Endothelial cell of umbilical vein (primary cell): Measurements from ENCODE around the gene TH. TPM values are rescaled to one million over a fixed set of nuclear protein-coding genes. Genes with fewer than 3 reads are reported as not detected.
A peak's percentile ranks its signal among the peaks of the same experiment; 100 is the strongest.

Experiments
- BruUV-seq: library from RNA; stranded (reverse); fragments of 400-500 nt; replicated peaks from 2 replicates; lab custom pipeline; 2021; lab: Mats Ljungman, UMichigan
- CTCF ChIA-PET: fragments of 300-600, 350-600 bp; sonication (Branson Sonifier 250); formaldehyde crosslinking; loops from one replicate; lab custom pipeline; 2021; ENCODE audit warnings: antibody characterized with exemption, inconsistent platforms; lab: Charles Lee
- POLR2A ChIA-PET: fragments of 300-600, 350-600 bp; sonication (Branson Sonifier 250); formaldehyde crosslinking; loops from one replicate; lab custom pipeline; 2021; ENCODE audit warnings: antibody characterized with exemption, inconsistent platforms; lab: Charles Lee
- DNase-seq: peaks from one replicate; pipeline ENCODE4 v3.0.0-alpha.2; 2011; ENCODE audit warnings: low read depth, low spot score
- FAIRE-seq: peaks from 2 replicates; lab custom pipeline; 2011; peaks lifted over from hg19 to GRCh38; lab: Jason Lieb, UNC
- H2AFZ ChIP-seq: 2 replicates; pipeline ENCODE4 v1.6.0; 2012; ENCODE audit warnings: low read depth, low read length, control low read depth, inconsistent platforms
- H3K27ac ChIP-seq: 2 replicates; pipeline ENCODE4 v1.5.1; 2011; ENCODE audit warnings: low read depth, mild to moderate bottlenecking, control low read depth, low read length, moderate library complexity; ENCODE audit not compliant: insufficient read depth
- H3K27me3 ChIP-seq, 2 experiments: 2 replicates each; pipeline versions ENCODE4 v1.6.0 to v1.6.1; 2011; ENCODE audit warnings: low read length in 2 of 2, mixed read lengths in 1 of 2; ENCODE audit not compliant: control insufficient read depth in 2 of 2, insufficient read depth in 2 of 2
- H3K36me3 ChIP-seq, 2 experiments: 2 replicates in 1 of 2; 3 replicates in 1 of 2; pipeline ENCODE4 v1.5.1; 2011; ENCODE audit warnings: low read length in 2 of 2, mild to moderate bottlenecking in 1 of 2, moderate library complexity in 1 of 2; ENCODE audit not compliant: control insufficient read depth in 2 of 2, insufficient read depth in 2 of 2; ENCODE audit errors: extremely low read depth in 1 of 2
- H3K4me1 ChIP-seq: 3 replicates; pipeline ENCODE4 v1.5.1; 2011; ENCODE audit warnings: mild to moderate bottlenecking, low read length; ENCODE audit not compliant: control insufficient read depth, insufficient read depth; ENCODE audit errors: extremely low read depth
- H3K4me2 ChIP-seq: 2 replicates; pipeline ENCODE4 v1.6.1; 2011; ENCODE audit warnings: low read length, control low read depth, mixed read lengths; ENCODE audit not compliant: insufficient read depth
- H3K4me3 ChIP-seq, 3 experiments: fragments of 200-600 bp in 1 of 3; sonication (generic), shearing (Covaris generic) in 1 of 3; replicated peaks in 1 of 3; 2 replicates each; pipeline ENCODE4 v1.5.1; 2011 to 2016; ENCODE audit warnings: control low read depth in 3 of 3, low read length in 3 of 3, mild to moderate bottlenecking in 2 of 3, inconsistent platforms in 1 of 3, low read depth in 1 of 3, moderate library complexity in 1 of 3; ENCODE audit not compliant: insufficient read depth in 1 of 3
- H3K79me2 ChIP-seq: 2 replicates; pipeline ENCODE4 v1.6.0; 2012; ENCODE audit warnings: low read length, inconsistent platforms; ENCODE audit not compliant: control insufficient read depth, insufficient read depth
- H3K9ac ChIP-seq: replicated peaks from 2 replicates; pipeline ENCODE3; 2011; ENCODE audit warnings: low read length, control low read depth; ENCODE audit not compliant: insufficient read depth; ENCODE audit errors: extremely low read depth
- H3K9me1 ChIP-seq: replicated peaks from 3 replicates; pipeline ENCODE4 v1.6.0; 2011; ENCODE audit warnings: mild to moderate bottlenecking, low read length; ENCODE audit not compliant: control insufficient read depth, insufficient read depth; ENCODE audit errors: extremely low read depth
- H3K9me3 ChIP-seq: replicated peaks from 2 replicates; pipeline ENCODE4 v1.5.1; 2012; ENCODE audit warnings: low read length, inconsistent platforms; ENCODE audit not compliant: control insufficient read depth, insufficient read depth
- H4K20me1 ChIP-seq: replicated peaks from 2 replicates; pipeline ENCODE3; 2011; ENCODE audit warnings: mild to moderate bottlenecking, low read length; ENCODE audit not compliant: control insufficient read depth, insufficient read depth; ENCODE audit errors: extremely low read depth
- EZH2 ChIP-seq: IDR thresholded peaks from 2 replicates; pipeline ENCODE4 v1.6.1; 2012; ENCODE audit warnings: borderline replicate concordance, low read depth, mild to moderate bottlenecking, moderate library complexity, low read length, inconsistent platforms; ENCODE audit not compliant: severe bottlenecking
- FOS ChIP-seq: IDR thresholded peaks from 2 replicates; pipeline ENCODE4 v1.6.1; 2011; ENCODE audit warnings: mild to moderate bottlenecking, low read length, moderate library complexity, borderline replicate concordance; ENCODE audit not compliant: insufficient read depth
- GATA2 ChIP-seq: IDR thresholded peaks from 2 replicates; pipeline ENCODE4 v1.7.0; 2011; ENCODE audit warnings: low read depth, mild to moderate bottlenecking, moderate library complexity, mixed read lengths, low read length; ENCODE audit not compliant: insufficient read length, insufficient read depth
- MYC ChIP-seq: IDR thresholded peaks from one replicate; pipeline ENCODE4 v1.6.1; 2011; ENCODE audit warnings: mild to moderate bottlenecking, low read depth, low read length
- POLR2AphosphoS5 ChIP-seq: IDR thresholded peaks from 2 replicates; pipeline ENCODE4 v1.6.1; 2012; ENCODE audit warnings: low read depth, mild to moderate bottlenecking, control low read depth, low read length, moderate library complexity; ENCODE audit not compliant: insufficient read depth
- dilution Hi-C: fragments of 300-500 bp; cut with MboI; formaldehyde crosslinking; loops from one replicate; pipeline ENCODE4 v1.15.0; 2019; ENCODE audit warnings: low sequenced_read_pairs; ENCODE audit not compliant: extremely low pct_ligation_motif_present
- intact Hi-C: fragments of 100-400 bp; cut with micrococcal nuclease; formaldehyde crosslinking; loops from one replicate; pipeline ENCODE4 v1.10.0; 2022
- polyA plus RNA-seq, 4 experiments: library from polyadenylated mRNA; depleted of rRNA in 3 of 4; stranded (reverse) in 3 of 4; unstranded in 1 of 4; fragments of >200 nt; gene quantifications; 2 replicates each; pipeline versions ENCODE4 v1.2.1 to v1.2.3, GENCODE V29; 2011 to 2012; ENCODE audit warnings: missing spikeins in 1 of 4
- total RNA-seq: library from RNA; stranded (reverse); gene quantifications from 2 replicates; pipeline ENCODE4 v1.2.3, GENCODE V29; 2021
- TF ChIP-seq, protein P1 (sequence below), 2 donors: IDR thresholded peaks; 1 replicate in 1 of 2; 2 replicates in 1 of 2; pipeline ENCODE4 v1.5.1; 2011; ENCODE audit warnings: low read length in 2 of 2, mild to moderate bottlenecking in 2 of 2, moderate library complexity in 2 of 2, control low read depth in 1 of 2, inconsistent platforms in 1 of 2, low read depth in 1 of 2; ENCODE audit not compliant: insufficient read depth in 1 of 2; ENCODE audit errors: extremely low read depth in 1 of 2

Gene TH
- total and polyA plus RNA-seq, 2 donors (not counting 3 experiments of a cell fraction or from before 2014, with no cell fraction given), result not detected

DNA sequence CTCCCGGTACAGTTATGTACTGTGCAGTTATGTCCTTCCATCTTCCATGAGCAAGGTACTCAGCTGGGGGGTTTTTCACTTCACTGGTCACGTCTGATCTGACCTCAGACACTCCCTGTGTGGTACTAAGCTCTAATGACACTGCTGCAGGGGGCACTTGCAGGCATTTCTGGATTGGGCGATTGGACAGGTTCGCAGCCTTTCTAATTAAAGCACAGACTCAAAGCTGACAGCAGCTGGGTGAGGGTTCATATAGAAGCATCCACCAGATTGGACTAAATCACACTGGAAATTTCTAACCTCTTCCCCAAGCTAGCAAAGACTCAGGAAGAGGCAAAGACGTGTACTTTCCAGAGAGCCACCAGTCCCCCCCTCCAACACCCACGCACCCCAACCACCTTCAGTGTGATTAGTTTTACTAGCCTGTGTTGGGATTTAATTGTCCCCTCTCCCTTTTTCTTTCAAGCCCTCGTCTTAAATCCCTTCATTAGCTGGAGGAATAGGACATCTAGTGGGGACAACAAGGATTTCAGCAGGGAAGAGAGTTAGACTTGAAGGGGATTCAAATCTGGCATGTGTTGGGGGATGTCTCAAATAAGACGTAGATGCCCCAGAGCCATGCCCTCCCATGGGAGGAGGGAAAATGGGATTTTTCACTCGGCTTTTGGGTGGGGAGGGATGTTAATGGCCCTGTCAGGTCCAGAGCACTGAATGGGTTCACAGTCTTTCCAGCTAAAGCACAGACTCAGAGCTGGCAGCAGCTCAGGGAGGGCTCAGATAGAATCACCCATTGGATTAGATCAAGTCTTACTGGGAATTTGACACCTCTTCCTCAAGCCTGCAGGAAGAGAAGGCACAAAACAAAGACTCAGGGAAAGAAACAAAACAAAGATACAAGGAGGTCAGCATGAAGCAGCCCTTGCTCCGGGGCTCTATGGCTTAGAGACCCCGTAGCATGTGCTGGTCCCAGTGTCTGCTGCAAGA lies 21.5 kb downstream of the TH start:
- Histone ChIP-seq H3K4me1 (no peaks in the 10 kb centered on the region), H3K79me2 (no peaks in the 10 kb centered on the region), H3K9me3 (no peaks in the 10 kb centered on the region), H3K4me3 (no peak overlapping the region), H4K20me1 (no peaks in the 10 kb centered on the region), H3K4me2 (no peak overlapping the region), H2AFZ (no peak overlapping the region), H3K27ac (no peak overlapping the region), H3K9ac (no peak overlapping the region), H3K36me3 (no peaks in the 10 kb centered on the region), H3K27me3 (peaks cover 24 to 28% of the 10 kb centered on the region in 2 experiments), H3K9me1 (no peaks in the 10 kb centered on the region)
- POLR2A ChIA-PET, result no interaction called here
- CTCF ChIA-PET, result interaction anchor here (0.7 to 12.6 kb wide), 37 partner anchors 9 to 496 kb away, joined by 3 to 868 read pairs (median 15); partner anchors contain the start of genes IGF2, SYT8 and TNNI2
- intact Hi-C loops, result no loop called here
- DNase-seq, result peak; percentile 75
- FAIRE-seq, result peak; percentile 62
- dilution Hi-C loops, result no loop called here
- no TSS peak for BruUV-seq
- TF ChIP-seq FOS, result no peak
- no peak for TF ChIP-seq MYC
- no peak for TF ChIP-seq POLR2AphosphoS5
- no peak for TF ChIP-seq GATA2
- TF ChIP-seq EZH2, result peak; percentile 2
- TF ChIP-seq, protein P1, sequence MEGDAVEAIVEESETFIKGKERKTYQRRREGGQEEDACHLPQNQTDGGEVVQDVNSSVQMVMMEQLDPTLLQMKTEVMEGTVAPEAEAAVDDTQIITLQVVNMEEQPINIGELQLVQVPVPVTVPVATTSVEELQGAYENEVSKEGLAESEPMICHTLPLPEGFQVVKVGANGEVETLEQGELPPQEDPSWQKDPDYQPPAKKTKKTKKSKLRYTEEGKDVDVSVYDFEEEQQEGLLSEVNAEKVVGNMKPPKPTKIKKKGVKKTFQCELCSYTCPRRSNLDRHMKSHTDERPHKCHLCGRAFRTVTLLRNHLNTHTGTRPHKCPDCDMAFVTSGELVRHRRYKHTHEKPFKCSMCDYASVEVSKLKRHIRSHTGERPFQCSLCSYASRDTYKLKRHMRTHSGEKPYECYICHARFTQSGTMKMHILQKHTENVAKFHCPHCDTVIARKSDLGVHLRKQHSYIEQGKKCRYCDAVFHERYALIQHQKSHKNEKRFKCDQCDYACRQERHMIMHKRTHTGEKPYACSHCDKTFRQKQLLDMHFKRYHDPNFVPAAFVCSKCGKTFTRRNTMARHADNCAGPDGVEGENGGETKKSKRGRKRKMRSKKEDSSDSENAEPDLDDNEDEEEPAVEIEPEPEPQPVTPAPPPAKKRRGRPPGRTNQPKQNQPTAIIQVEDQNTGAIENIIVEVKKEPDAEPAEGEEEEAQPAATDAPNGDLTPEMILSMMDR (IDR thresholded peaks at IDR 0.05; ENCODE audit: extremely low read depth in 1 of 2, insufficient read depth in 1 of 2, low read depth in 1 of 2, low read length in 2 of 2), result peak; percentile 46 to 51
